ENCODE results near the gene COL16A1. TPM values are rescaled to one million over a fixed set of nuclear protein-coding genes. Genes with fewer than 3 reads are reported as not detected.

COL16A1 gene
- total RNA-seq, 1 donor from 2014 or later, result 53.5 TPM

- peak overlapping the region; percentile 66 for H3K27ac Mint-ChIP-seq
- peaks cover 16% of the 10 kb centered on the region for H3K4me1 Mint-ChIP-seq (ENCODE audit: unreplicated experiment)
- no peaks in the 10 kb centered on the region for H3K36me3 Mint-ChIP-seq
- H3K27me3 Mint-ChIP-seq, result no peaks in the 10 kb centered on the region
- H3K9me3 Mint-ChIP-seq, result no peaks in the 10 kb centered on the region
- no peak overlapping the region for H3K4me3 Mint-ChIP-seq
- no peak for DNase-seq (ENCODE audit: extremely low spot score, unreplicated experiment)
- TF ChIP-seq CTCF (conservative IDR thresholded peaks at IDR 0.05), result no peak
These were observed 65.7 kb downstream of the COL16A1 start for GRCh38 chr1:31637915-31638673.

- H3K4me1 Mint-ChIP-seq (ENCODE audit: unreplicated experiment), result peaks cover 10% of the 10 kb centered on the region
- H3K9me3 Mint-ChIP-seq, result no peaks in the 10 kb centered on the region
- DNase-seq (ENCODE audit: extremely low spot score, unreplicated experiment), result no peak
- no peak overlapping the region for H3K4me3 Mint-ChIP-seq
- peak; percentile 55 for TF ChIP-seq CTCF (conservative IDR thresholded peaks at IDR 0.05)
- H3K27ac Mint-ChIP-seq, result peak overlapping the region; percentile 41
- peaks cover 4% of the 10 kb centered on the region for H3K36me3 Mint-ChIP-seq
- H3K27me3 Mint-ChIP-seq, result no peaks in the 10 kb centered on the region
These were observed 70.7 kb downstream of the COL16A1 start for GRCh38 chr1:31633117-31633516.

- no peak for TF ChIP-seq CTCF (conservative IDR thresholded peaks at IDR 0.05)
- DNase-seq (ENCODE audit: extremely low spot score, unreplicated experiment), result no peak
- H3K4me3 Mint-ChIP-seq, result no peak overlapping the region
- no peaks in the 10 kb centered on the region for H3K9me3 Mint-ChIP-seq
- H3K27ac Mint-ChIP-seq, result peak overlapping the region; percentile 41
- H3K4me1 Mint-ChIP-seq (ENCODE audit: unreplicated experiment), result peaks cover 6% of the 10 kb centered on the region
- H3K36me3 Mint-ChIP-seq, result peaks cover 4% of the 10 kb centered on the region
- no peaks in the 10 kb centered on the region for H3K27me3 Mint-ChIP-seq
These were observed 71.2 kb downstream of the COL16A1 start for GRCh38 chr1:31632649-31633048.

GRCh38 chr1:31628931-31629556, 74.8 kb downstream of the COL16A1 start:
- Mint-ChIP-seq H3K4me3 (no peak overlapping the region), H3K27me3 (no peaks in the 10 kb centered on the region)

GRCh38 chr1:31627930-31628559, 75.8 kb downstream of the COL16A1 start:
- TF ChIP-seq CTCF (conservative IDR thresholded peaks at IDR 0.05), result no peak
- no peak overlapping the region for H3K4me3 Mint-ChIP-seq
- DNase-seq (ENCODE audit: extremely low spot score, unreplicated experiment), result no peak
- H3K9me3 Mint-ChIP-seq, result no peaks in the 10 kb centered on the region
- H3K36me3 Mint-ChIP-seq, result peaks cover 4% of the 10 kb centered on the region
- no peak overlapping the region for H3K27ac Mint-ChIP-seq
- peaks cover 8% of the 10 kb centered on the region for H3K4me1 Mint-ChIP-seq (ENCODE audit: unreplicated experiment)
- H3K27me3 Mint-ChIP-seq, result no peaks in the 10 kb centered on the region

More at GRCh38 chr1:31628931-31629556, 74.8 kb downstream of the COL16A1 start:
- no peaks in the 10 kb centered on the region for H3K9me3 Mint-ChIP-seq
- peaks cover 4% of the 10 kb centered on the region for H3K36me3 Mint-ChIP-seq
- no peak overlapping the region for H3K27ac Mint-ChIP-seq
- TF ChIP-seq CTCF (conservative IDR thresholded peaks at IDR 0.05), result no peak
- H3K4me1 Mint-ChIP-seq (ENCODE audit: unreplicated experiment), result peaks cover 8% of the 10 kb centered on the region
- DNase-seq (ENCODE audit: extremely low spot score, unreplicated experiment), result no peak
